Measurements from ENCODE around the gene PARD3. TPM values are rescaled to one million over a fixed set of nuclear protein-coding genes. Genes with fewer than 3 reads are reported as not detected.

PARD3 gene
- total RNA-seq, 2 experiments from 2014 or later, result 0.53 to 0.71 TPM

- intact Hi-C loops (cut with DNase I, micrococcal nuclease), result no loop called here
- DNase-seq, result no peak
- TF ChIP-seq CTCF (IDR thresholded peaks at IDR 0.05), result no peak
- Mint-ChIP-seq H3K36me3 (ENCODE audit: low read depth) (no peaks in the 10 kb centered on the region), H3K27me3 (no peaks in the 10 kb centered on the region), H3K9me3 (no peaks in the 10 kb centered on the region), H3K4me3 (no peak overlapping the region), H3K27ac (no peak overlapping the region), H3K4me1 (ENCODE audit: low read depth) (peaks cover 8% of the 10 kb centered on the region)
- Histone ChIP-seq H3K9me3 (ENCODE audit: control insufficient read depth in 1 of 2, insufficient read depth in 1 of 2, low read length in 2 of 2) (no peaks in the 10 kb centered on the region), H3K4me1 (ENCODE audit: insufficient read depth, low read length) (peaks cover 6% of the 10 kb centered on the region), H3K36me3 (ENCODE audit: insufficient read depth, low read length) (no peaks in the 10 kb centered on the region), H3K4me3 (ENCODE audit: low read length) (no peak overlapping the region), H3K27ac (ENCODE audit: low read depth in 1 of 2, low read length in 2 of 2) (no peak overlapping the region), H3K27me3 (ENCODE audit: control insufficient read depth in 1 of 2, insufficient read depth in 2 of 2, low read length in 2 of 2) (no peaks in the 10 kb centered on the region)
- ChIA-PET POLR2A (interaction anchor here (0.7 kb wide), 1 partner anchor 26 kb away, joined by 4 read pairs; no protein-coding TSS in a partner anchor), CTCF (interaction anchor here (0.7 kb wide), 1 partner anchor 1277 kb away, joined by 3 read pairs; no protein-coding TSS in a partner anchor)
- ATAC-seq (ENCODE audit: poor library complexity), result no peak
Measured at GRCh38 chr10:34633374-34633773, 181.7 kb downstream of the PARD3 start.

- ChIA-PET POLR2A (no interaction called here), CTCF (interaction anchor here (1.1 kb wide), 1 partner anchor 33 kb away, joined by 3 read pairs; no protein-coding TSS in a partner anchor)
- ATAC-seq (ENCODE audit: poor library complexity) (no peak), DNase-seq (no peak)
- H3K9me3 Mint-ChIP-seq, result no peaks in the 10 kb centered on the region
- H3K36me3 ChIP-seq (ENCODE audit: insufficient read depth, low read length), result no peaks in the 10 kb centered on the region
- H3K27ac ChIP-seq (ENCODE audit: low read depth in 1 of 2, low read length in 2 of 2), result no peak overlapping the region
- no peaks in the 10 kb centered on the region for H3K27me3 ChIP-seq (ENCODE audit: control insufficient read depth in 1 of 2, insufficient read depth in 2 of 2, low read length in 2 of 2)
- no peak for TF ChIP-seq CTCF (IDR thresholded peaks at IDR 0.05)
- H3K4me3 ChIP-seq (ENCODE audit: low read length), result no peak overlapping the region
- no peaks in the 10 kb centered on the region for H3K27me3 Mint-ChIP-seq
- no peaks in the 10 kb centered on the region for H3K4me1 ChIP-seq (ENCODE audit: insufficient read depth, low read length)
- H3K27ac Mint-ChIP-seq, result no peak overlapping the region
- no peak overlapping the region for H3K4me3 Mint-ChIP-seq
- intact Hi-C loops (cut with DNase I, micrococcal nuclease), result no loop called here
- no peaks in the 10 kb centered on the region for H3K4me1 Mint-ChIP-seq (ENCODE audit: low read depth)
- no peaks in the 10 kb centered on the region for H3K9me3 ChIP-seq (ENCODE audit: control insufficient read depth in 1 of 2, insufficient read depth in 1 of 2, low read length in 2 of 2)
- H3K36me3 Mint-ChIP-seq (ENCODE audit: low read depth), result no peaks in the 10 kb centered on the region
Measured at GRCh38 chr10:34629084-34629483, 186.0 kb downstream of the PARD3 start.

- ATAC-seq (ENCODE audit: poor library complexity), result no peak
- Mint-ChIP-seq H3K27ac (no peak overlapping the region), H3K27me3 (no peaks in the 10 kb centered on the region), H3K9me3 (no peaks in the 10 kb centered on the region), H3K4me3 (no peak overlapping the region), H3K36me3 (ENCODE audit: low read depth) (no peaks in the 10 kb centered on the region), H3K4me1 (ENCODE audit: low read depth) (no peaks in the 10 kb centered on the region)
- TF ChIP-seq CTCF (IDR thresholded peaks at IDR 0.05), result no peak
- Histone ChIP-seq H3K4me1 (ENCODE audit: insufficient read depth, low read length) (no peaks in the 10 kb centered on the region), H3K27ac (ENCODE audit: low read depth in 1 of 2, low read length in 2 of 2) (no peak overlapping the region), H3K36me3 (ENCODE audit: insufficient read depth, low read length) (no peaks in the 10 kb centered on the region), H3K27me3 (ENCODE audit: control insufficient read depth in 1 of 2, insufficient read depth in 2 of 2, low read length in 2 of 2) (no peaks in the 10 kb centered on the region), H3K9me3 (ENCODE audit: control insufficient read depth in 1 of 2, insufficient read depth in 1 of 2, low read length in 2 of 2) (no peaks in the 10 kb centered on the region), H3K4me3 (ENCODE audit: low read length) (no peak overlapping the region)
- ChIA-PET POLR2A (no interaction called here), CTCF (interaction anchor here (0.9 kb wide), 1 partner anchor 10 kb away, joined by 3 read pairs; no protein-coding TSS in a partner anchor)
- intact Hi-C loops (cut with DNase I, micrococcal nuclease), result no loop called here
- no peak for DNase-seq
Measured at GRCh38 chr10:34628174-34628796, 186.8 kb downstream of the PARD3 start.
